HepG2 (cell line): Measurements from ENCODE around the gene SH3GL1. TPM values are rescaled to one million over a fixed set of nuclear protein-coding genes. Genes with fewer than 3 reads are reported as not detected.

Experiments
- ESRRA ChIP-seq: sonication (generic); formaldehyde crosslinking; IDR thresholded peaks from 2 replicates; pipeline ENCODE4 v1.5.1; 2020; ENCODE audit warnings: mild to moderate bottlenecking, low read depth, missing genetic modification reagents
- FOXJ3 ChIP-seq: sonication (generic); formaldehyde crosslinking; IDR thresholded peaks from 2 replicates; pipeline ENCODE4 v1.4.0; 2020; ENCODE audit warnings: missing genetic modification reagents, mild to moderate bottlenecking, borderline replicate concordance
- HOXD1 ChIP-seq: sonication (generic); formaldehyde crosslinking; IDR thresholded peaks from 2 replicates; pipeline ENCODE4 v1.5.0; 2020; ENCODE audit warnings: missing genetic modification reagents
- JUND ChIP-seq: sonication (generic); formaldehyde crosslinking; IDR thresholded peaks from 2 replicates; pipeline ENCODE4 v1.8.0; 2022; ENCODE audit warnings: mild to moderate bottlenecking, missing genetic modification reagents
- MLX ChIP-seq: IDR thresholded peaks from 2 replicates; pipeline ENCODE4 v1.6.1; 2016
- PCBP1 ChIP-seq: fragments of 200-400 bp; formaldehyde crosslinking; IDR thresholded peaks from 2 replicates; pipeline ENCODE4 v1.6.1; 2017; ENCODE audit warnings: mild to moderate bottlenecking, low read depth, low read length, borderline replicate concordance
- POLR2AphosphoS5 ChIP-seq: IDR thresholded peaks from 2 replicates; pipeline ENCODE4 v1.6.1; 2012; ENCODE audit warnings: low read depth, low read length
- RBM22 ChIP-seq: fragments of 200-400 bp; formaldehyde crosslinking; optimal IDR thresholded peaks from 2 replicates; pipeline ENCODE3; 2017; ENCODE audit warnings: mild to moderate bottlenecking, low read length, moderate library complexity
- TFAP4 ChIP-seq: sonication (generic); IDR thresholded peaks from 2 replicates; pipeline ENCODE4 v1.6.1; 2016; ENCODE audit warnings: low read depth, borderline replicate concordance
- TP53 ChIP-seq: sonication (generic); formaldehyde crosslinking; conservative IDR thresholded peaks from 2 replicates; pipeline ENCODE4 v1.4.0; 2020; ENCODE audit warnings: missing genetic modification reagents
- USF2 ChIP-seq, 2 experiments: sonication (generic) in 1 of 2; formaldehyde crosslinking in 1 of 2; IDR thresholded peaks; 2 replicates each; pipeline versions ENCODE4 v1.5.1 to v1.6.1; 2011 to 2020; ENCODE audit warnings: borderline replicate concordance in 1 of 2, low read depth in 1 of 2, low read length in 1 of 2, mild to moderate bottlenecking in 1 of 2, missing genetic modification reagents in 1 of 2, moderate library complexity in 1 of 2
- ZBTB42 ChIP-seq: sonication (generic); formaldehyde crosslinking; IDR thresholded peaks from 2 replicates; pipeline ENCODE4 v1.5.0; 2020; ENCODE audit warnings: mild to moderate bottlenecking, missing genetic modification reagents
- ZFP62 ChIP-seq: sonication (generic); formaldehyde crosslinking; IDR thresholded peaks from 2 replicates; pipeline ENCODE4 v1.4.0; 2020; ENCODE audit warnings: missing genetic modification reagents
- ZFP91 ChIP-seq: sonication (generic); formaldehyde crosslinking; IDR thresholded peaks from 2 replicates; pipeline ENCODE4 v1.9.0; 2022; ENCODE audit warnings: missing genetic modification reagents, mild to moderate bottlenecking, borderline replicate concordance
- ZGPAT ChIP-seq: IDR thresholded peaks from 2 replicates; pipeline ENCODE4 v1.6.1; 2016; ENCODE audit warnings: mild to moderate bottlenecking
- ZNF609 ChIP-seq: sonication (generic); formaldehyde crosslinking; IDR thresholded peaks from 2 replicates; pipeline ENCODE4 v1.4.0; 2020; ENCODE audit warnings: mild to moderate bottlenecking, missing genetic modification reagents, borderline replicate concordance
- polyA plus RNA-seq, 8 experiments: library from polyadenylated mRNA; depleted of rRNA in 3 of 8; stranded (reverse) in 7 of 8; unstranded in 1 of 8; fragments of >200 nt; fragmentation: Illumina TruSeq in 4 of 8; extraction: Trizol in 4 of 8; gene quantifications; 2 replicates each; pipeline versions ENCODE4 v1.2.1 to v1.2.3, GENCODE V29; 2011 to 2016; ENCODE audit warnings: low read depth in 4 of 8, missing spikeins in 1 of 8, mixed read lengths in 1 of 8; ENCODE audit not compliant: insufficient read depth in 1 of 8
- total RNA-seq, 5 experiments: library from RNA; depleted of rRNA; stranded (reverse); fragments of >200 nt; fragmentation: Illumina TruSeq; extraction: Trizol; gene quantifications; 2 replicates each; pipeline ENCODE4 v1.2.3, GENCODE V29; 2016; ENCODE audit warnings: low read depth in 1 of 5

The SH3GL1 gene
- total and polyA plus RNA-seq, 2 of the 13 experiments (the other 11 are each of a cell fraction or from before 2014, with no cell fraction given), result 33.0 to 45.1 TPM

GRCh38 chr19:4391701-4392483, 8.5 kb downstream of the SH3GL1 start (continued):
- peak; percentile 26; the same call in 1 of the 2 replicates for TF ChIP-seq ZNF609 (CRISPR knock-in tag)
- TF ChIP-seq POLR2AphosphoS5, result no peak
- TF ChIP-seq ZFP91, result peak; percentile 39; the same call in 1 of the 2 replicates
- no peak for TF ChIP-seq USF2 (IDR thresholded peaks at IDR 0.05; ENCODE audit: low read depth, low read length)
- no peak for TF ChIP-seq USF2 (CRISPR knock-in tag; IDR thresholded peaks at IDR 0.05; ENCODE audit: borderline replicate concordance)
- 0 out of 2 replicates have a peak, but pooled peaks have one; percentile 28 for TF ChIP-seq TP53 (CRISPR knock-in tag)
- no peak for TF ChIP-seq ZBTB42
- TF ChIP-seq JUND (CRISPR knock-in tag), result no peak
- TF ChIP-seq RBM22, result peak; percentile 32
- no peak for TF ChIP-seq MLX (CRISPR knock-in tag)
- TF ChIP-seq TFAP4, result peak; percentile 89; the same call in 1 of the 2 replicates
- TF ChIP-seq PCBP1, result no peak
- peak; percentile 43; the same call in 1 of the 2 replicates for TF ChIP-seq ZGPAT (CRISPR knock-in tag)
- no peak for TF ChIP-seq ESRRA (CRISPR knock-in tag)
- TF ChIP-seq ZFP62 (CRISPR knock-in tag), result no peak
- no peak for TF ChIP-seq HOXD1
- 0 out of 2 replicates have a peak, but pooled peaks have one; percentile 16 for TF ChIP-seq FOXJ3 (CRISPR knock-in tag)
